Mesothelial cell of epicardium (in vitro differentiated cells): ENCODE results near the gene PON1. TPM values are rescaled to one million over a fixed set of nuclear protein-coding genes. Genes with fewer than 3 reads are reported as not detected.

Experiments used
- DNase-seq, 2 experiments: peaks; one replicate each; pipeline ENCODE4 v3.0.0; 2021; ENCODE audit warnings: low spot score in 2 of 2; ENCODE audit not compliant: unreplicated experiment in 2 of 2
- H3K27ac Mint-ChIP-seq: 2 replicates; pipeline ENCODE4 v1.8.0; 2021; ENCODE audit warnings: mixed read lengths
- H3K27me3 Mint-ChIP-seq: 2 replicates; pipeline ENCODE4 v1.8.0; 2021; ENCODE audit warnings: low read depth, mixed read lengths
- H3K36me3 Mint-ChIP-seq: 2 replicates; pipeline ENCODE4 v1.8.0; 2021; ENCODE audit warnings: mixed read lengths
- H3K4me1 Mint-ChIP-seq: 2 replicates; pipeline ENCODE4 v1.8.0; 2021; ENCODE audit warnings: mixed read lengths
- H3K4me3 Mint-ChIP-seq: 2 replicates; pipeline ENCODE4 v1.8.0; 2021; ENCODE audit warnings: mild to moderate bottlenecking, moderate library complexity, mixed read lengths
- H3K9me3 Mint-ChIP-seq: 2 replicates; pipeline ENCODE4 v1.8.0; 2021; ENCODE audit warnings: mixed read lengths
- CTCF ChIP-seq: fragments of 200-600 bp; sonication (generic); IDR thresholded peaks from one replicate; pipeline ENCODE4 v1.5.0; 2021; ENCODE audit warnings: antibody characterized with exemption; ENCODE audit not compliant: unreplicated experiment
- total RNA-seq: library from RNA; stranded (reverse); gene quantifications from 3 replicates; pipeline ENCODE4 v1.2.1, GENCODE V29; 2021

PON1 gene
- total RNA-seq, 1 donor from 2014 or later, result not detected

- Mint-ChIP-seq H3K27me3 (no peaks in the 10 kb centered on the region), H3K9me3 (no peaks in the 10 kb centered on the region), H3K4me1 (no peaks in the 10 kb centered on the region), H3K4me3 (no peak overlapping the region), H3K27ac (no peak overlapping the region), H3K36me3 (peaks cover 30% of the 10 kb centered on the region)
- no peak for DNase-seq
- TF ChIP-seq CTCF, result no peak
Measured at GRCh38 chr7:95290166-95290830, 34.0 kb downstream of the PON1 start.

- DNase-seq, result no peak
- H3K27ac Mint-ChIP-seq, result no peak overlapping the region
- TF ChIP-seq CTCF, result no peak
- H3K36me3 Mint-ChIP-seq, result peaks cover 33% of the 10 kb centered on the region
- no peaks in the 10 kb centered on the region for H3K4me1 Mint-ChIP-seq
- H3K9me3 Mint-ChIP-seq, result no peaks in the 10 kb centered on the region
- H3K4me3 Mint-ChIP-seq, result no peak overlapping the region
- no peaks in the 10 kb centered on the region for H3K27me3 Mint-ChIP-seq
Measured at GRCh38 chr7:95286096-95286495, 38.2 kb downstream of the PON1 start.

- no peak for DNase-seq
- peaks cover 19% of the 10 kb centered on the region for H3K36me3 Mint-ChIP-seq
- TF ChIP-seq CTCF, result no peak
- H3K9me3 Mint-ChIP-seq, result no peaks in the 10 kb centered on the region
- no peaks in the 10 kb centered on the region for H3K4me1 Mint-ChIP-seq
- H3K27me3 Mint-ChIP-seq, result no peaks in the 10 kb centered on the region
- no peak overlapping the region for H3K4me3 Mint-ChIP-seq
- no peak overlapping the region for H3K27ac Mint-ChIP-seq
Measured at GRCh38 chr7:95279417-95279816, 44.9 kb downstream of the PON1 start.

- Mint-ChIP-seq H3K27me3 (no peaks in the 10 kb centered on the region), H3K36me3 (peaks cover 16% of the 10 kb centered on the region), H3K4me1 (no peaks in the 10 kb centered on the region), H3K27ac (no peak overlapping the region), H3K9me3 (no peaks in the 10 kb centered on the region), H3K4me3 (no peak overlapping the region)
- no peak for TF ChIP-seq CTCF
- DNase-seq, result no peak
Measured at GRCh38 chr7:95276114-95276513, 48.2 kb downstream of the PON1 start.

GRCh38 chr7:95269640-95270039 lies 54.7 kb downstream of the PON1 start:
- DNase-seq, result no peak
- Mint-ChIP-seq H3K27me3 (no peaks in the 10 kb centered on the region), H3K36me3 (peaks cover 11% of the 10 kb centered on the region), H3K27ac (no peak overlapping the region), H3K4me3 (no peak overlapping the region), H3K9me3 (no peaks in the 10 kb centered on the region), H3K4me1 (peaks cover 2% of the 10 kb centered on the region)
- TF ChIP-seq CTCF, result no peak

GRCh38 chr7:95267754-95268153 lies 56.6 kb downstream of the PON1 start:
- peaks cover 4% of the 10 kb centered on the region for H3K4me1 Mint-ChIP-seq
- no peaks in the 10 kb centered on the region for H3K9me3 Mint-ChIP-seq
- H3K27ac Mint-ChIP-seq, result no peak overlapping the region
- H3K4me3 Mint-ChIP-seq, result no peak overlapping the region
- DNase-seq, result no peak
- H3K36me3 Mint-ChIP-seq, result peaks cover 5% of the 10 kb centered on the region
- H3K27me3 Mint-ChIP-seq, result no peaks in the 10 kb centered on the region
- TF ChIP-seq CTCF, result no peak
